Keratinocyte (primary cell): ENCODE measurements around the gene RPL13A. TPM values are rescaled to one million over a fixed set of nuclear protein-coding genes. Genes with fewer than 3 reads are reported as not detected.

Experiments
- DNase-seq: peaks from one replicate; pipeline ENCODE4 v3.0.0-alpha.2; 2011; ENCODE audit warnings: low read depth, missing footprints, low spot score
- FAIRE-seq: peaks from 2 replicates; lab custom pipeline; 2011; peaks lifted over from hg19 to GRCh38; lab: Jason Lieb, UNC
- H2AFZ ChIP-seq: 2 replicates; pipeline ENCODE4 v1.6.0; 2012; ENCODE audit warnings: low read length, control low read depth, inconsistent platforms; ENCODE audit not compliant: control insufficient read depth
- H3K27ac ChIP-seq: 2 replicates; pipeline ENCODE4 v1.5.1; 2011; ENCODE audit warnings: low read length; ENCODE audit not compliant: control insufficient read depth, insufficient read depth
- H3K27me3 ChIP-seq: 3 replicates; pipeline ENCODE4 v1.6.0; 2011; ENCODE audit warnings: low read length; ENCODE audit not compliant: control insufficient read depth, insufficient read depth; ENCODE audit errors: extremely low read depth
- H3K36me3 ChIP-seq, 2 experiments: 2 replicates in 1 of 2; 3 replicates in 1 of 2; pipeline ENCODE4 v1.5.1; 2011; ENCODE audit warnings: low read length in 2 of 2, mild to moderate bottlenecking in 1 of 2; ENCODE audit not compliant: control insufficient read depth in 2 of 2, insufficient read depth in 2 of 2; ENCODE audit errors: extremely low read depth in 1 of 2
- H3K4me1 ChIP-seq: 3 replicates; pipeline ENCODE4 v1.5.1; 2011; ENCODE audit warnings: low read length; ENCODE audit not compliant: control insufficient read depth, insufficient read depth; ENCODE audit errors: extremely low read depth
- H3K4me2 ChIP-seq: 3 replicates; pipeline ENCODE4 v1.6.0; 2011; ENCODE audit warnings: low read depth, low read length; ENCODE audit not compliant: control insufficient read depth, insufficient read depth; ENCODE audit errors: extremely low read depth
- H3K4me3 ChIP-seq, 3 experiments: fragments of 200-600 bp in 1 of 3; sonication (generic) in 1 of 3; 2 replicates in 2 of 3; 3 replicates in 1 of 3; pipeline ENCODE4 v1.5.1; 2011 to 2016; ENCODE audit warnings: low read length in 3 of 3, mild to moderate bottlenecking in 3 of 3, control low read depth in 2 of 3, inconsistent platforms in 1 of 3, low read depth in 1 of 3, mixed read lengths in 1 of 3, mixed run types in 1 of 3, moderate library complexity in 1 of 3; ENCODE audit not compliant: control insufficient read depth in 2 of 3, insufficient read depth in 2 of 3; ENCODE audit errors: extremely low read depth in 1 of 3
- H3K79me2 ChIP-seq: 2 replicates; pipeline ENCODE4 v1.6.0; 2012; ENCODE audit warnings: low read length; ENCODE audit not compliant: control insufficient read depth, insufficient read depth
- H3K9ac ChIP-seq: 3 replicates; pipeline ENCODE4 v1.6.0; 2011; ENCODE audit warnings: low read length; ENCODE audit not compliant: control insufficient read depth, insufficient read depth; ENCODE audit errors: extremely low read depth
- H3K9me1 ChIP-seq: 3 replicates; pipeline ENCODE4 v1.6.0; 2011; ENCODE audit warnings: low read length; ENCODE audit not compliant: control insufficient read depth, insufficient read depth; ENCODE audit errors: extremely low read depth
- H3K9me3 ChIP-seq: 2 replicates; pipeline ENCODE4 v1.5.1; 2012; ENCODE audit warnings: low read depth, low read length; ENCODE audit not compliant: control insufficient read depth
- H4K20me1 ChIP-seq: 3 replicates; pipeline ENCODE4 v1.6.0; 2011; ENCODE audit warnings: low read length; ENCODE audit not compliant: control insufficient read depth, insufficient read depth; ENCODE audit errors: extremely low read depth
- EZH2 ChIP-seq: IDR thresholded peaks from one replicate; pipeline ENCODE4 v1.6.1; 2012; ENCODE audit warnings: inconsistent platforms, mild to moderate bottlenecking, low read length, moderate library complexity
- dilution Hi-C: fragments of 300-500 bp; cut with MboI; formaldehyde crosslinking; loops from one replicate; pipeline ENCODE4 v1.7.0; 2020; ENCODE audit warnings: low sequenced_read_pairs; ENCODE audit not compliant: extremely low pct_ligation_motif_present
- polyA plus RNA-seq, 5 experiments: library from polyadenylated mRNA; depleted of rRNA in 3 of 5; stranded (reverse) in 3 of 5; stranded (forward) in 1 of 5; unstranded in 1 of 5; fragments of >200 nt; gene quantifications; 1 replicate in 1 of 5; 2 replicates in 3 of 5; 3 replicates in 1 of 5; pipeline versions ENCODE4 v1.2.1 to v1.2.3, GENCODE V29; 2011 to 2012; ENCODE audit warnings: missing spikeins in 2 of 5, low read depth in 1 of 5, low replicate concordance in 1 of 5
- TF ChIP-seq, protein P1 (sequence below), 3 experiments: IDR thresholded peaks in 1 of 3; conservative IDR thresholded peaks in 1 of 3; optimal IDR thresholded peaks in 1 of 3; 2 replicates in 2 of 3; 3 replicates in 1 of 3; pipeline versions ENCODE3 to v1.5.1; 2011; ENCODE audit warnings: low read length in 3 of 3, mild to moderate bottlenecking in 3 of 3, moderate library complexity in 2 of 3, control low read depth in 1 of 3, inconsistent platforms in 1 of 3; ENCODE audit not compliant: insufficient read depth in 2 of 3; ENCODE audit errors: extremely low read depth in 1 of 3

RPL13A gene
- polyA plus RNA-seq, 1 donor (not counting 4 experiments of a cell fraction or from before 2014, with no cell fraction given): 3,383 TPM

DNA sequence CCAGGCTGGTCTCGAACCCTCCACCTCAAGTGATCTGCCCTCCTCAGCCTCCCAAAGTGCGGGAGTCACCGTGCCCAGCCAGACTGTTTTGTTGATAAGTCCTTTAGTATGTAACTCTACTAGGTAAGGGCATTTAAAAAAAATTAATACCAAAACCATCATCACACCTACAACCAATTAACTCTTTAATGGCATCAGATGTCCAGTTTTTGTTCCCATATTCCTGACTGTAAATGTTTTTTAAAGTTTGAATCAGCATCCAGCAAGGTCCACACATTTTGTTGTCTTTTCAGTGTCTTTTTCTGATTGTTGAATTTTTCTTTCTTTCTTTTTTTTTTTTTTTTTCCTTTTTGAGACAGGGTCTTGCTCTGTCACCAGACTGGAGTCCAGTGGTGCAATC, 30.6 kb downstream of the RPL13A start:
- no peaks in the 10 kb centered on the region for H3K4me1 ChIP-seq
- no peaks in the 10 kb centered on the region for H3K36me3 ChIP-seq
- H3K9ac ChIP-seq: no peak overlapping the region
- no peaks in the 10 kb centered on the region for H3K79me2 ChIP-seq
- no peak for TF ChIP-seq EZH2
- TF ChIP-seq, protein P1, sequence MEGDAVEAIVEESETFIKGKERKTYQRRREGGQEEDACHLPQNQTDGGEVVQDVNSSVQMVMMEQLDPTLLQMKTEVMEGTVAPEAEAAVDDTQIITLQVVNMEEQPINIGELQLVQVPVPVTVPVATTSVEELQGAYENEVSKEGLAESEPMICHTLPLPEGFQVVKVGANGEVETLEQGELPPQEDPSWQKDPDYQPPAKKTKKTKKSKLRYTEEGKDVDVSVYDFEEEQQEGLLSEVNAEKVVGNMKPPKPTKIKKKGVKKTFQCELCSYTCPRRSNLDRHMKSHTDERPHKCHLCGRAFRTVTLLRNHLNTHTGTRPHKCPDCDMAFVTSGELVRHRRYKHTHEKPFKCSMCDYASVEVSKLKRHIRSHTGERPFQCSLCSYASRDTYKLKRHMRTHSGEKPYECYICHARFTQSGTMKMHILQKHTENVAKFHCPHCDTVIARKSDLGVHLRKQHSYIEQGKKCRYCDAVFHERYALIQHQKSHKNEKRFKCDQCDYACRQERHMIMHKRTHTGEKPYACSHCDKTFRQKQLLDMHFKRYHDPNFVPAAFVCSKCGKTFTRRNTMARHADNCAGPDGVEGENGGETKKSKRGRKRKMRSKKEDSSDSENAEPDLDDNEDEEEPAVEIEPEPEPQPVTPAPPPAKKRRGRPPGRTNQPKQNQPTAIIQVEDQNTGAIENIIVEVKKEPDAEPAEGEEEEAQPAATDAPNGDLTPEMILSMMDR (optimal IDR thresholded peaks at IDR 0.05 in 1 of 3, IDR thresholded peaks at IDR 0.05 in 1 of 3, conservative IDR thresholded peaks at IDR 0.05 in 1 of 3; ENCODE audit: extremely low read depth in 1 of 3, insufficient read depth in 2 of 3, low read length in 3 of 3): no peak
- no peaks in the 10 kb centered on the region for H3K9me1 ChIP-seq
- no peaks in the 10 kb centered on the region for H3K27me3 ChIP-seq
- H3K4me3 ChIP-seq: no peak overlapping the region
- H3K9me3 ChIP-seq: no peaks in the 10 kb centered on the region
- DNase-seq (no peak), FAIRE-seq (no peak)
- no peak overlapping the region for H2AFZ ChIP-seq
- no peak overlapping the region for H3K4me2 ChIP-seq
- no peaks in the 10 kb centered on the region for H4K20me1 ChIP-seq
- H3K27ac ChIP-seq: no peak overlapping the region
- dilution Hi-C loops: no loop called here

DNA sequence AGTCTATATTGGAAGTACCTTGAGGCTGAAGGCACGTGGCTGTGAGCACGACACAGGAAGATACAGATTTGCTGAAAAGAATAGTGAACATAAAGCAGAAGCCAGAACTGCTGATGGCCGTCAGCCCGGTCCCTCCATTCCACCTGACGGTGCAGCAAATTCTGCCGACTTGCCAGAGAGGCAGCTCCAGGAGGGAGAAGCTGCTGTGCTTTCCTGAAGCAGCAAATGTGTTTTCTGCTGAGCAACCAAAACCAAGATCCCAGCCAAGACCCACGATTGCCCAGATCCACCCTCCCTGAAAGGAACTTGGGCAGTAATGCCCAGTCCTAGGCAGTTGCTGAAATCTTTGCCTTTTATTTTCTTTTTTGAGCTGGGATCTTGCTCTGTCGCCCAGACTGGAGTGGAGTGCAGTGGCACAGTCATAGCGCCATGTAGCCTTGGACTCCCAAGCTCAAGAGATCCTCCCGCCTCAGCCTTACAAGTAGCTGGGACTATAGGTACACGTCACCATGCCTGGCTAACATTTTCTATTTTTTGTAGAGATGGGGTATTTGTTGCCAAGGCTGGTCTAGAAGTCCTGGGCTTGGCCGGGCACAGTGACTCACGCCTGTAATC, 33.4 kb downstream of the RPL13A start:
- Histone ChIP-seq H4K20me1 (no peaks in the 10 kb centered on the region), H3K4me3 (no peak overlapping the region), H3K4me1 (no peaks in the 10 kb centered on the region), H3K9me3 (no peaks in the 10 kb centered on the region), H2AFZ (no peak overlapping the region), H3K27me3 (no peaks in the 10 kb centered on the region), H3K36me3 (no peaks in the 10 kb centered on the region), H3K9ac (no peak overlapping the region), H3K79me2 (no peaks in the 10 kb centered on the region), H3K27ac (no peak overlapping the region), H3K4me2 (no peak overlapping the region), H3K9me1 (no peaks in the 10 kb centered on the region)
- DNase-seq (no peak), FAIRE-seq (no peak)
- TF ChIP-seq, protein P1 (optimal IDR thresholded peaks at IDR 0.05 in 1 of 3, IDR thresholded peaks at IDR 0.05 in 1 of 3, conservative IDR thresholded peaks at IDR 0.05 in 1 of 3; ENCODE audit: extremely low read depth in 1 of 3, insufficient read depth in 2 of 3, low read length in 3 of 3): no peak
- no peak for TF ChIP-seq EZH2
- dilution Hi-C loops: no loop called here
